HG03045 (cell line): ENCODE data around the gene LY9.
A peak's percentile ranks its signal among the peaks of the same experiment; 100 is the strongest.
"Not testable (repeated sequence)": the region's sequence is repeated elsewhere in the genome, so short reads cannot be mapped to it uniquely, and the experiment has no call there.

ENCODE experiments used
- ATAC-seq: cut with Tn5 transposase; IDR thresholded peaks from one replicate; pipeline ENCODE4 v1.9.1; 2021; ENCODE audit warnings: mild to moderate bottlenecking, moderate library complexity; ENCODE audit not compliant: unreplicated experiment

LY9 gene

DNA sequence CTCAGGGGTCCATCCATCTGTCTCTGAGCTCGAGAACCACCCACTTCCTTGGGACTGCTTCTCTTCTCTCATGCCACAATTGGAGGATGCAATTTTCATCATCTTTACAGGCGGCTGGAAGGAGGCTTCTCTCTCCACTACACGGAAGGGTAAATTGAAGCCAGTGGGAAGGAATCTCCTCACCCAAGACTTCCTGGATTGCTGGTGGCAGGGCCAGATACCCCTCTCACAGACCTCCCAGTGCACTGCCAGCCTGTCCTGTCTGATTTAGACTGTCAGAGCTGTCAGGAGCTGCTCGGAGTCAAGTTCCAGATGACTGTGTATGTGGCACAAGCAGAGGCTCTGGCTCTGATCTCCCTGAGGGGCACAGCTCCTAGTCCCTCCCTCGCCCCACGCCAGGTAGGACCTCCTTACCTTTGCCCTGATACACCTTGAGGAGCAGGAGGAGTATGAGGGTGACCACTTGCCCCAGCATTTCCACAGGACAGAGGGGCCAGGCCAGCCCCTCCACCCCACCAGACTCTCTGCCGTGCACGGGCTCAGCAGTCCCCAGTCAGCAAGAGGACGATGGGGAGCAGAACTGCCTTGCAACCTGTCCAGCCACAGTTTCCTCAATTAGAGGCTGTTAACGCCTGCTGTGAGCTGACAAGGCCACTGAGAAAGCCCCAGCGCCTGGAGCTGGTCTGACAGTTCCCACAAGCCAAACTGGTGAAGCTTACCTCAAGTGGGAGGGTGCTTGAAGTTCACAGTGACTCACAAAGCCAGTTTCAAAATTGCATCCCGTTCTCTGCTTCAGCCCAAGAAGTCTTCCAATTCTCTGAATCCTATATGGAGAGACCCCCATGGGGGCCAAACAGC, 66.5 kb downstream of the LY9 start, which contains the start of gene CD244:
TSS of gene CD244 (minus strand) at position 685 of the 858 bp plus-strand sequence. CDS start at position 475, 210 bp downstream.
- ATAC-seq = peak; percentile 79

DNA sequence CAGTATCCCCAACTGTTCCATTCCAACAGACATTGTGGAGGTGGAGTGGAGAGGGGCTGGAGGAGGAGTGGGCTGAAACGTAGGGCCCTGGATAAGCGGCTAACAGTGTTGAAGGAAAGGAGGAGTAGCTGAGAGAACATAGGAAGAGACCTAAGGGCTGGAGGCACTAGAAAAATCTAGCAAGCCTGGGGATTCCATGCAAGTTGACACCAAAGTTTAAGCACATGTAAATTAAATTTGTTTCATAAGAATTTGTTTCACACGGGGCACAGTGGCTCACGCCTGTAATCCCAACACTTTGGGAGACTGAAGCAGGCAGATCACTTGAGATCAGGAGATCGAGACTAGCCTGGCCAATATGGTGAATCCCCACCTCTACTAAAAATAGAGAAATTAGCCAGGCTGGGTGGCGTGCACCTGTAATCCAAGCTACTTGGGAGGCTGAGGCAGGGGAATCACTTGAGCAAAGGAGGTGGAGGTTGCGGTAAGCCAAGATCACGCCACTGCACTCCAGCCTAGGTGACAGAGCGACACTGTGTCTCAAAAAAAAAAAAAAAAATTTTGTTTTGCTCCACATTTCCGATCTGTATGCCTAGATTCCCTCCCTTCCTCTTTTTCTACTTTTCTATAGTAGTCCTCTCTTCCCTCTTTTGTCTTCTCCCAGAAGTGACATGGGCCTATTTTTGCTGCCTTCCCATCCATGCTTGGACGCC, 67.2 kb downstream of the LY9 start:
- ATAC-seq = no peak

DNA sequence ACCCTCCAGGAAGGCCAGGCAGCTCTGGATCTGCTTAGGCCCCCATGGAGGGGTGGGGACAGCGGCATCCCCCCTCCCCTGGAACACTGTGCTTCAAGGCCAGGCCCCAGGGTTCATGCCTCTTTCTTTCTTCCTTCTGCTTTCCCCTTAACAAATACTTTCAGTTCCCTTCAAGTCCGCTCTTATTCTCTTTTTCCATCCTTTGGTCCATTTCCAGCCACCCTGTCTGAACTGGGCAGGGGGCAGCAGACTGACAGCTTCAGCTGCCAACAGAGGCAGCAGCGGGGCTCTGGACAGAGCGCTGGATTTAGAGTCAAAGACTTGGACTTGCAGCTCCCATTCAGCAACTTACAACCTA, 67.8 kb downstream of the LY9 start:
- ATAC-seq = no peak

DNA sequence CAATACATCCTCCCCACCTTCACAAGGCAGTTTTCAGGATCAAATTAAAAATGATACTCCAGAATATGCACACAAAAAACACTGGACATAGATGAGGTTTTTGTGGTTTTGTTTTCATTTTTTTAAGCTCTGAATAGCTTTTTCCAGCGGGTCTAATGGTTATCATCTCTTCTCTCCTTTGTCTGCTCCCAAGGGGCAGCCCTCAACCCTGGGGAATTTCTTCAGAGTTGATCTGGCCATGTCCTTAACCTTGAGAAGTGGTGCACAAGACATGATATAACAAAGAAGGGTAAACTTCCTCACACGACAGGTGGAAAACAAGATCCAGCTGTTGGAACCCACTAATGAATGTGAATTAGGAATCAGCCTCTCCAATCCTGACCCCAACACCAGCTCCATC, 68.2 kb downstream of the LY9 start:
- ATAC-seq = no peak

DNA sequence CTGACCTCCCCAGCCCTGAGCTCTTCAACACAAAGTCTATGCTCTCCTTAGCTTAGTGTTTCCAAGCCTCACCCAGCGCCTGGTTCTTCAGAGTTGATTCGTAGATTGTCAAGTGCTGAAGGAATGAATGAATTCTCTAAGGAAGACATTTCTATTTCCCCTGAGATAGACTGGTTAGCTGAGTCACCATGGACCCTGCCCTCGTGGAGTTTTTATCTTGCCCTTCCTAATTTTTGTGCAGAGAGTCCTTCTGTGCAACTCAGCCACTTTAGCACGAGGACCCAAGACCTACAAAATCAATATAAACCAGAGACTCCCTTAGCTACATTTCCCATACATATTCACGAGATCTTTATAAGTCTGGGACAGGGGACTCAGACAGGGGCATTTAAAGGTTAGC, 69.4 kb downstream of the LY9 start:
- no peak for ATAC-seq

DNA sequence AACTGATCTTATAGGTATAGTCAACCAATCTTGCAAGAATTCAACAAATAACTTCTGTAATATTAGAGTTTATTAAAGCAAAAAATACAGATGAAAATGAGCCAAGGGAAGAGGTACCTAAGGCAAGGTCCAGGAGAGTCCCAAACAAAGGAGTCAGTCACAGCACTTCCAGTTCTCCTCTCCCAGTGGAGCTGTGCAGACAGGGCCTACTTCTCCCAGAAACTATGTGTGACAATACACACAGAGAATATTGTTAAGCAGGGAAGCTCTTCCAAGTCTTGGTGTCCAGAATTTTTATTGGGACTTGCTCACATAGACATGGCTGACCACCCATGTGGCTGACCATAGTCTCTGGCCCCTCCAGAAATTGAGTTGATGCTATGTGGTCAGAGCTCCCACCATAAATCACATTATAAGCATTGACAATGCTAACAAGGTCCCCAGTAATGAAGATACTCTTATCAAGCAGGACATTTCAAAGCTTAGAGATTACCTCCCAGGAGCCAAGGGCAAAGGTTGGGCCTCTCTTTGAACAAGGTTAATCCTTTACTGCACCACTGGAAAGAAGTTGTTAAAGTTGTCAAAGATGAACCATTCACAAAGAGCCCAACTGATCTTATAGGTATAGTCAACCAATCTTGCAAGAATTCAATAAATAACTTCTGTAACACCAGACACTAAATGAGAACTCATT, 70.2 kb downstream of the LY9 start:
- ATAC-seq = no peak

DNA sequence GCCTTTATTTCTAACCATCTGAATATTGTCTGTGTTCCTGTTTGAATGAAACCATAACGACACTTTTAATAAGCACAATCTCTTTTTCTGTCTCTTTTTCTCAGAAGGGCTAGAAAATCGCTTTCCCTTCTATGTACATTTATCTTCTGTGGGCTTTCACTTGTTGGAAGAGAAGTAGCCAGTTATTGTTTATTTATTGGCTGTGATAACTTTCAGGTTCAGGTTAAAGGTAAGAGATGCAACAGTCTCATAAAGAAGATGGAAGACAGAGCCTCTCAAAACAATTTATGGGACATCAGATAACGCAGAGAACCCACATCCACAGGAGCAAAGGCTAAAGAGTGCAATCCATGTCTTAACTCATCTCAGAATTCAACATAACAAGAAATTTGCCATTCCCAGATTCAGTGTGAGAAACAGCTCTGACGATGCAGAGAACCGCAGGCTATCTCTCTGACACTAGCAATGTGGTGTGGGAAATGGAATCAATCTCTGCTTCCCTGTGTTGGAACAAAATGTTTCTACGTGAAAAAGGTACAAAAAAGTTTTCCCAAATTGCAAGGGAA, 70.8 kb downstream of the LY9 start:
- ATAC-seq = no peak

DNA sequence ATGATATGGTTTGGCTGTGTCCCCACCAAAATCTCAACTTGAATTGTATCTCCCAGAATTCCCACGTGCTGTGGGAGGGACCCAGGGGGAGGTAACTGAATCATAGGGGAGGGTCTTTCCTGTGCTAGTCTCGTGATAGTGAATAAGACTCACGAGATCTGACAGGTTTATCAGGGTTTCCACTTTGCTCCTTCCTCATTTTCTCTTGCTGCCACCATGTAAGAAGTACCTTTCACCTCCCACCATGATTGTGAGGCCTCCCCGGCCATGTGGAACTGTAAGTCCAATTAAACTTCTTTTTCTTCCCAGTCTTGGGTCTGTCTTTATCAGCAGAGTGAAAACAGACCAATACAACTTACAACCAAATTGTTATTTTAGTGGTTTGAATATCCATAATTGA, 71.7 kb downstream of the LY9 start:
- ATAC-seq = not testable (repeated sequence)

DNA sequence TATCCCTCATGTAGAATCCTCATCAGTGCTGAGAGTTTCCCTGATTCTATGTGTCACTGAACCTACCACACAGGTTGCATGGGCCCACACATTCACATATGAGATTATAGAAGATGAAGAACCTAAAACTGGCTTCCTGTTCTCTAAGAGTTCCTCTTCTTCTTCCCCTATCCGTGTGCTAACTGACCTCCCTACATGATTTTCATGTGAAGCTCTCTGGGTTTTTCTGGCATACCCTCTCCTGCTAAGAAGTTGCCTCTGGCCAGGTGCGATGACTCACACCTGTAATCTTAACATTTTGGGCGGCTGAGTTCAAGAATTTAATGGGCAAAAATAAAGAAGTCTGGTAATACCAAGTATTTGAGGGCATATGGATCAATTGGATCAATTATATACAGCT, 72.2 kb downstream of the LY9 start:
- no peak for ATAC-seq

DNA sequence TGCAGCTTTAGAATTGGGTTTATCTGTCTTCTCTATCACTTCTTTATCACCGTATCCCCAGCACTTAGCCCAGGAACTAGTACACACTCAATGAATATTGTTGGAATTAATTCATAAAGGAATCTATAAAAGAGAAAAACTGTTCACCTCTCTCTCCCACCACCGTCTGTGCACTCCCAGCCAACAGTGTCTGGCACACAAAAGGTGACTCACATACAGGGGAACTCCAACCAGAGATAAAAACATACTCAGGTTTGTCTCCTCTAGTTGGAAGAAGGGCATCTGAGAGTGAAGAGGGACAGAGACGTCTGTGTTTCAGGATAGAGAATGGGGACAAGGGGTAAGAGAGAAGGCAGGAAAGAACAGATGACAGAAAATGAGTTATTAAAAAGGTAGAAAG, 79.0 kb downstream of the LY9 start:
- no peak for ATAC-seq

DNA sequence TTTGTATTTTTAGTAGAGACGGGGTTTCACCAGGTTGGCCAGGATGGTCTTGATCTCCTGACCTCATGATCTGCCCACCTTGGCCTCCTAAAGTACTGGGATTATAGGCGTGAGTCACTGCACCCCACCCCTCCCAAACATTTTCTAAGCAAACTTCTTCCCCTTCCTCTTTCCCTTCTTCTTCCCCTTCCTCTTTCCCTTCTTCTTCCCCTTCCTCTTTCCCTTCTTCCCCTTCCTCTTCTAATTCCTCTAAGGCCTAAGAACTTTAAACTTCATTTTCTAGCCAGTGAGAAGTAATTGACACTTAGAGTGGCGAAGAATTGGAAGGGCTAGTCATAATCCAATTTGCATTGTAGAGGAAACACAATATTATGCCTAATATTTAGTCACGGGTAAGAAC, 79.6 kb downstream of the LY9 start:
- ATAC-seq = not testable (repeated sequence)

DNA sequence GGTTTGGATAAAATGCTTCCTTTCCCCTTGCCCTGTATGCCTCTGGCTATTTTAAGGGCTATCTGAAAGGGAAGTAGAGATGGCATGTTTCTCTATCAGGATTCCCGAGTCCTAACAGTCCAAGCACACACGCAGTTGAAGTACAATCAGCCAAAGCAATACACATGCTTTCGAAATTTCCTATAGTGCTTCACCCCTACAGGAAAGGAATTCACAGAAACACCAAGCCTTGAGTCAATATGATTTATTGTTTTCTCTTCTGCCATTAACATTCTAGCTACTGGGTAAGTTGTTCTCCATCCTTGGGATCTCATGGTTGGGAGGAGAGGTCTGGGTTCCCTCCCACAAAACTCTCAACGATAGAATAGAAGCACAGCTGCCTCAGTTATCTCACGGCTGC, 80.3 kb downstream of the LY9 start:
- no peak for ATAC-seq

DNA sequence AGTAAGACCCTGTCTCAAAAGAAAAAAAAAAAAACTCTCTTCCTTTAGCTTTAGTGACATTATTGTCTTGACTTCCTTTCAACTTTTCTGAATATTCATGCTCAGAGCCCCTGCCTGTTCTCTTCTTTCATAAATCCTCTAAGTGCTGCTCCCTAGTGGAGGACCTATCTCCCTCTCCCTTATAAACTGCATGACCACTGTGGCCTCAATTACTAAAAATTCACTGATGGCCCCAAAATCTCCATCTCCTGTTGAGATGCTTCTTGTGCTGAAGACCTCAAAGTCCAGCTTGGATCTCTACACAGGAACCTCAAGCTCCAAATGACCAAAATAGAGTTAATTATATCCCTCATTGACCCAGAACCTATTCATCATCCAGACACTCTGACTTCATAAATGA, 81.2 kb downstream of the LY9 start:
- ATAC-seq = no peak
